Mucosa of descending colon (tissue), 3 donors: ENCODE measurements around the gene CNTN4. TPM values are rescaled to one million over a fixed set of nuclear protein-coding genes. Genes with fewer than 3 reads are reported as not detected.

Experiments used
- ATAC-seq: fragments of 200-7000 bp; cut with Tn5 transposase; one replicate; pipeline ENCODE4 v1.9.1; 2020; ENCODE audit warnings: mild to moderate bottlenecking, moderate library complexity
- DNase-seq, 3 donors: peaks; one replicate each; pipeline ENCODE4 v3.0.0-alpha.2; 2020
- H3K36me3 ChIP-seq: fragments of 200-600 bp; one replicate; pipeline ENCODE4 v1.8.0; 2021; ENCODE audit warnings: low read depth, mild to moderate bottlenecking
- H3K4me1 ChIP-seq: fragments of 200-600 bp; one replicate; pipeline ENCODE4 v1.8.0; 2021; ENCODE audit warnings: low read depth, mild to moderate bottlenecking
- H3K4me3 ChIP-seq: fragments of 200-600 bp; one replicate; pipeline ENCODE4 v1.8.0; 2021; ENCODE audit warnings: mild to moderate bottlenecking
- H3K9me3 ChIP-seq: fragments of 200-600 bp; one replicate; pipeline ENCODE4 v1.8.0; 2021; ENCODE audit warnings: mild to moderate bottlenecking
- CTCF ChIP-seq: fragments of 200-600 bp; IDR thresholded peaks from one replicate; pipeline ENCODE4 v1.8.0; 2022; ENCODE audit warnings: antibody characterized with exemption, mild to moderate bottlenecking
- intact Hi-C, 2 donors: fragments of 100-400 bp; cut with DNase I in 1 of 2; cut with micrococcal nuclease in 1 of 2; formaldehyde crosslinking; loops; one replicate each; pipeline versions ENCODE4 v1.11.0 to v1.11.1; 2022; cut with DNase I, micrococcal nuclease
- total RNA-seq, 3 donors: library from RNA; stranded (reverse); fragmentation: NEBNext Ultra II Directional in 2 of 3; extraction: Animal tissue kit (Norgen Biotek cat#: 25700) in 2 of 3; gene quantifications; one replicate each; pipeline versions ENCODE4 v1.2.1 to v1.2.4, GENCODE V29; 2021 to 2023
- donor health status: DM: no; HTN: no; CAD: no; lungs with moderate emphysema.
- donor health status: DM: no; HTN: no; CAD: no.
- donor health status: DM: no; HTN: yes; CAD: no.

CNTN4 gene
- total RNA-seq, 3 donors from 2014 or later, result 7.8 to 41.1 (median 13.4) TPM

GRCh38 chr3:2897821-2898220 is 799.2 kb downstream of the CNTN4 start:
- intact Hi-C loops, result no loop called here
- H3K4me1 ChIP-seq, result no peaks in the 10 kb centered on the region
- H3K4me3 ChIP-seq, result no peak overlapping the region
- DNase-seq, result no peak
- H3K9me3 ChIP-seq, result no peaks in the 10 kb centered on the region
- ATAC-seq, result no peak
- no peaks in the 10 kb centered on the region for H3K36me3 ChIP-seq
- no peak for TF ChIP-seq CTCF

GRCh38 chr3:2898591-2899353 is 800.1 kb downstream of the CNTN4 start:
- H3K9me3 ChIP-seq, result no peaks in the 10 kb centered on the region
- DNase-seq (no peak), ATAC-seq (no peak)
- intact Hi-C loops, result no loop called here
- no peaks in the 10 kb centered on the region for H3K4me1 ChIP-seq
- no peak overlapping the region for H3K4me3 ChIP-seq
- H3K36me3 ChIP-seq, result no peaks in the 10 kb centered on the region
- TF ChIP-seq CTCF, result no peak

GRCh38 chr3:2904054-2904453 is 805.4 kb downstream of the CNTN4 start:
- ATAC-seq (no peak), DNase-seq (no peak)
- Histone ChIP-seq H3K9me3 (no peaks in the 10 kb centered on the region), H3K4me3 (no peak overlapping the region), H3K36me3 (no peaks in the 10 kb centered on the region), H3K4me1 (no peaks in the 10 kb centered on the region)
- no peak for TF ChIP-seq CTCF
- intact Hi-C loops, result no loop called here

GRCh38 chr3:2908693-2909351 is 810.2 kb downstream of the CNTN4 start:
- H3K4me3 ChIP-seq, result no peak overlapping the region
- no peaks in the 10 kb centered on the region for H3K9me3 ChIP-seq
- intact Hi-C loops, result no loop called here
- DNase-seq (no peak), ATAC-seq (no peak)
- TF ChIP-seq CTCF, result no peak
- no peaks in the 10 kb centered on the region for H3K36me3 ChIP-seq
- H3K4me1 ChIP-seq, result no peaks in the 10 kb centered on the region

- Histone ChIP-seq H3K36me3 (no peaks in the 10 kb centered on the region), H3K4me1 (no peaks in the 10 kb centered on the region), H3K4me3 (no peak overlapping the region), H3K9me3 (no peaks in the 10 kb centered on the region)
- no peak for TF ChIP-seq CTCF
- ATAC-seq, result no peak
- intact Hi-C loops, result no loop called here
- DNase-seq, result no peak
These were observed 812.3 kb downstream of the CNTN4 start for GRCh38 chr3:2910997-2911396.
